GM23338 (cell line): ENCODE results near the gene PTPRB. TPM values are rescaled to one million over a fixed set of nuclear protein-coding genes. Genes with fewer than 3 reads are reported as not detected.

Experiments
- ATAC-seq: fragments of 200-7000 bp; cut with Tn5 transposase; 3 replicates; pipeline ENCODE4 v1.9.1; 2020
- DNase-seq: peaks from one replicate; pipeline ENCODE4 v3.0.0-alpha.2; 2015; ENCODE audit warnings: low spot score
- H2AFZ ChIP-seq: fragments of 200-600 bp; sonication (generic); 2 replicates; pipeline ENCODE4 v1.8.0; 2016; ENCODE audit warnings: antibody characterized with exemption, mild to moderate bottlenecking, moderate library complexity
- H3F3A ChIP-seq: fragments of 200-600 bp; sonication (generic); replicated peaks from 2 replicates; pipeline ENCODE4 v1.8.0; 2017; ENCODE audit warnings: antibody characterized with exemption, mixed run types, low read depth
- H3K27ac ChIP-seq: fragments of 200-600 bp; sonication (generic); 2 replicates; pipeline ENCODE4 v1.6.1; 2016; ENCODE audit warnings: low read depth
- H3K27me3 ChIP-seq: fragments of 200-600 bp; sonication (generic); 2 replicates; pipeline ENCODE4 v1.8.0; 2016; ENCODE audit warnings: mild to moderate bottlenecking, mixed run types, moderate library complexity; ENCODE audit not compliant: insufficient read depth
- H3K36me3 ChIP-seq: fragments of 200-600 bp; sonication (generic); 2 replicates; pipeline ENCODE4 v1.8.0; 2016; ENCODE audit warnings: mild to moderate bottlenecking; ENCODE audit not compliant: insufficient read depth
- H3K4me1 ChIP-seq: fragments of 200-600 bp; sonication (generic); 2 replicates; pipeline ENCODE4 v1.8.0; 2016; ENCODE audit warnings: mild to moderate bottlenecking, moderate library complexity; ENCODE audit not compliant: insufficient read depth
- H3K4me2 ChIP-seq: fragments of 200-600 bp; sonication (generic); 2 replicates; pipeline ENCODE4 v1.7.1; 2017; ENCODE audit warnings: mixed run types
- H3K4me3 ChIP-seq: fragments of 200-600 bp; sonication (generic); 2 replicates; pipeline ENCODE4 v1.6.1; 2016; ENCODE audit warnings: mixed run types
- H3K79me2 ChIP-seq: fragments of 200-600 bp; sonication (generic); replicated peaks from 2 replicates; pipeline ENCODE4 v1.8.0; 2017; ENCODE audit warnings: mild to moderate bottlenecking; ENCODE audit not compliant: insufficient read depth
- H3K9me2 ChIP-seq: fragments of 200-600 bp; sonication (generic); 2 replicates; pipeline ENCODE4 v1.8.0; 2017; ENCODE audit not compliant: insufficient read depth
- H4K20me1 ChIP-seq: fragments of 200-600 bp; sonication (generic); replicated peaks from 2 replicates; pipeline ENCODE4 v1.8.0; 2017; ENCODE audit warnings: mild to moderate bottlenecking; ENCODE audit not compliant: insufficient read depth
- H3K27ac Mint-ChIP-seq: 2 replicates; pipeline ENCODE4 v1.8.0; 2020; ENCODE audit warnings: inconsistent platforms, mild to moderate bottlenecking, moderate library complexity, mixed read lengths
- H3K27me3 Mint-ChIP-seq: 3 replicates; pipeline ENCODE4 v1.8.0; 2022; ENCODE audit warnings: low read depth, mild to moderate bottlenecking, moderate library complexity, mixed read lengths, inconsistent platforms; ENCODE audit not compliant: insufficient read depth, poor library complexity
- H3K36me3 Mint-ChIP-seq: 3 replicates; pipeline ENCODE4 v1.8.0; 2021; ENCODE audit warnings: low read depth, mild to moderate bottlenecking, inconsistent platforms, moderate library complexity, mixed read lengths
- H3K4me1 Mint-ChIP-seq: 3 replicates; pipeline ENCODE4 v1.8.0; 2020; ENCODE audit warnings: mild to moderate bottlenecking, inconsistent platforms, mixed read lengths
- H3K4me3 Mint-ChIP-seq: 3 replicates; pipeline ENCODE4 v1.8.0; 2021; ENCODE audit warnings: moderate library complexity, mild to moderate bottlenecking, inconsistent platforms, mixed read lengths
- H3K9me3 Mint-ChIP-seq: 3 replicates; pipeline ENCODE4 v1.8.0; 2020; ENCODE audit warnings: moderate library complexity, mild to moderate bottlenecking, inconsistent platforms, mixed read lengths
- CREB1 ChIP-seq: fragments of 250-450 bp; sonication (Bioruptor Pico); IDR thresholded peaks from 2 replicates; pipeline ENCODE4 v1.5.0; 2020; ENCODE audit warnings: low read depth, mild to moderate bottlenecking, moderate library complexity
- EZH2 ChIP-seq: fragments of 200-600 bp; sonication (generic); IDR thresholded peaks from one replicate; pipeline ENCODE4 v1.8.0; 2017; ENCODE audit warnings: antibody characterized with exemption, mild to moderate bottlenecking, low read depth; ENCODE audit not compliant: unreplicated experiment
- EZH2phosphoT487 ChIP-seq: fragments of 200-600 bp; sonication (generic); IDR thresholded peaks from one replicate; pipeline ENCODE4 v1.8.1; 2018; ENCODE audit warnings: antibody characterized with exemption; ENCODE audit not compliant: unreplicated experiment
- JUNB ChIP-seq: IDR thresholded peaks from one replicate; pipeline ENCODE4 v1.6.1; 2016; ENCODE audit warnings: antibody characterized with exemption; ENCODE audit not compliant: unreplicated experiment
- NANOG ChIP-seq: IDR thresholded peaks from 2 replicates; pipeline ENCODE4 v1.6.1; 2016; ENCODE audit warnings: antibody characterized with exemption, borderline replicate concordance
- POLR2AphosphoS5 ChIP-seq: IDR thresholded peaks from 2 replicates; pipeline ENCODE4 v1.6.1; 2016; ENCODE audit warnings: antibody characterized with exemption, low read depth
- STAT1 ChIP-seq: IDR thresholded peaks from one replicate; pipeline ENCODE4 v1.6.1; 2016; ENCODE audit warnings: antibody characterized with exemption; ENCODE audit not compliant: unreplicated experiment
- ZNF114 ChIP-seq: fragments of 250-450 bp; sonication (Bioruptor Pico); IDR thresholded peaks from 2 replicates; pipeline ENCODE4 v1.5.0; 2020; ENCODE audit warnings: mild to moderate bottlenecking, moderate library complexity
- ZNF331 ChIP-seq: fragments of 250-450 bp; sonication (Bioruptor Pico); IDR thresholded peaks from 2 replicates; pipeline ENCODE4 v1.5.0; 2020; ENCODE audit warnings: low read depth, mild to moderate bottlenecking, moderate library complexity
- polyA plus RNA-seq: library from polyadenylated mRNA; unstranded; fragments of >200 nt; fragmentation: Nextera tagmentation; extraction: Ambion mirVana; gene quantifications from 2 replicates; pipeline ENCODE4 v1.2.1, GENCODE V29; 2016
- total RNA-seq: library from RNA; depleted of rRNA; stranded (reverse); fragments of >200 nt; shearing (Covaris generic); gene quantifications from 2 replicates; pipeline ENCODE4 v1.2.3, GENCODE V29; 2014
- TF ChIP-seq, protein P1 (sequence below): fragments of 250-450 bp; sonication (Bioruptor Pico); IDR thresholded peaks from 2 replicates; pipeline ENCODE4 v1.5.0; 2020; ENCODE audit warnings: mild to moderate bottlenecking, moderate library complexity
- TF ChIP-seq, protein P2 (sequence below): IDR thresholded peaks from one replicate; pipeline ENCODE4 v1.6.1; 2018; ENCODE audit warnings: antibody characterized with exemption; ENCODE audit not compliant: unreplicated experiment
- TF ChIP-seq, protein P3 (sequence below): IDR thresholded peaks from 2 replicates; pipeline ENCODE4 v1.6.1; 2016; ENCODE audit warnings: antibody characterized with exemption

Gene PTPRB
- total and polyA plus RNA-seq, 2 experiments from 2014 or later: 0.13 to 1.7 TPM

DNA sequence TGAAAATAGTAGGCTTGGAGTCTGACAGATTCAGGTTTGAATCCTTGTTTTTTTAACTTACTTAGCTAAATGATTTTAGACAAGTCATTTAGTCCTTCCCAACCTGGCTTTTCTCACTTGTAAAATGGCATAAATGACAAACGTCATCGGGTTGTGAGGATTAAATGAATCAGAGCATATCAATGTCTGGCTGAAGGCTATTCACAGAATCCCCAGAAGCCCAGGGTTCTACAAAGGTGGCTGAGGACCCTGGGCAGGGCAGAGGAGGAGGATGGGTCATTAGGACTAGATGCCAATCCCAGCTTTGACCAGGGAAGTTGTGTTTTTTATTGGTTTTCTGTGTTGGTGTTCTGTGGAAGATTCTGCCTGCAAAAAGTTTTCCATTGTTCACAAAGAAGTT lies 7.6 kb upstream of the PTPRB start (continued):
- TF ChIP-seq, protein P1, sequence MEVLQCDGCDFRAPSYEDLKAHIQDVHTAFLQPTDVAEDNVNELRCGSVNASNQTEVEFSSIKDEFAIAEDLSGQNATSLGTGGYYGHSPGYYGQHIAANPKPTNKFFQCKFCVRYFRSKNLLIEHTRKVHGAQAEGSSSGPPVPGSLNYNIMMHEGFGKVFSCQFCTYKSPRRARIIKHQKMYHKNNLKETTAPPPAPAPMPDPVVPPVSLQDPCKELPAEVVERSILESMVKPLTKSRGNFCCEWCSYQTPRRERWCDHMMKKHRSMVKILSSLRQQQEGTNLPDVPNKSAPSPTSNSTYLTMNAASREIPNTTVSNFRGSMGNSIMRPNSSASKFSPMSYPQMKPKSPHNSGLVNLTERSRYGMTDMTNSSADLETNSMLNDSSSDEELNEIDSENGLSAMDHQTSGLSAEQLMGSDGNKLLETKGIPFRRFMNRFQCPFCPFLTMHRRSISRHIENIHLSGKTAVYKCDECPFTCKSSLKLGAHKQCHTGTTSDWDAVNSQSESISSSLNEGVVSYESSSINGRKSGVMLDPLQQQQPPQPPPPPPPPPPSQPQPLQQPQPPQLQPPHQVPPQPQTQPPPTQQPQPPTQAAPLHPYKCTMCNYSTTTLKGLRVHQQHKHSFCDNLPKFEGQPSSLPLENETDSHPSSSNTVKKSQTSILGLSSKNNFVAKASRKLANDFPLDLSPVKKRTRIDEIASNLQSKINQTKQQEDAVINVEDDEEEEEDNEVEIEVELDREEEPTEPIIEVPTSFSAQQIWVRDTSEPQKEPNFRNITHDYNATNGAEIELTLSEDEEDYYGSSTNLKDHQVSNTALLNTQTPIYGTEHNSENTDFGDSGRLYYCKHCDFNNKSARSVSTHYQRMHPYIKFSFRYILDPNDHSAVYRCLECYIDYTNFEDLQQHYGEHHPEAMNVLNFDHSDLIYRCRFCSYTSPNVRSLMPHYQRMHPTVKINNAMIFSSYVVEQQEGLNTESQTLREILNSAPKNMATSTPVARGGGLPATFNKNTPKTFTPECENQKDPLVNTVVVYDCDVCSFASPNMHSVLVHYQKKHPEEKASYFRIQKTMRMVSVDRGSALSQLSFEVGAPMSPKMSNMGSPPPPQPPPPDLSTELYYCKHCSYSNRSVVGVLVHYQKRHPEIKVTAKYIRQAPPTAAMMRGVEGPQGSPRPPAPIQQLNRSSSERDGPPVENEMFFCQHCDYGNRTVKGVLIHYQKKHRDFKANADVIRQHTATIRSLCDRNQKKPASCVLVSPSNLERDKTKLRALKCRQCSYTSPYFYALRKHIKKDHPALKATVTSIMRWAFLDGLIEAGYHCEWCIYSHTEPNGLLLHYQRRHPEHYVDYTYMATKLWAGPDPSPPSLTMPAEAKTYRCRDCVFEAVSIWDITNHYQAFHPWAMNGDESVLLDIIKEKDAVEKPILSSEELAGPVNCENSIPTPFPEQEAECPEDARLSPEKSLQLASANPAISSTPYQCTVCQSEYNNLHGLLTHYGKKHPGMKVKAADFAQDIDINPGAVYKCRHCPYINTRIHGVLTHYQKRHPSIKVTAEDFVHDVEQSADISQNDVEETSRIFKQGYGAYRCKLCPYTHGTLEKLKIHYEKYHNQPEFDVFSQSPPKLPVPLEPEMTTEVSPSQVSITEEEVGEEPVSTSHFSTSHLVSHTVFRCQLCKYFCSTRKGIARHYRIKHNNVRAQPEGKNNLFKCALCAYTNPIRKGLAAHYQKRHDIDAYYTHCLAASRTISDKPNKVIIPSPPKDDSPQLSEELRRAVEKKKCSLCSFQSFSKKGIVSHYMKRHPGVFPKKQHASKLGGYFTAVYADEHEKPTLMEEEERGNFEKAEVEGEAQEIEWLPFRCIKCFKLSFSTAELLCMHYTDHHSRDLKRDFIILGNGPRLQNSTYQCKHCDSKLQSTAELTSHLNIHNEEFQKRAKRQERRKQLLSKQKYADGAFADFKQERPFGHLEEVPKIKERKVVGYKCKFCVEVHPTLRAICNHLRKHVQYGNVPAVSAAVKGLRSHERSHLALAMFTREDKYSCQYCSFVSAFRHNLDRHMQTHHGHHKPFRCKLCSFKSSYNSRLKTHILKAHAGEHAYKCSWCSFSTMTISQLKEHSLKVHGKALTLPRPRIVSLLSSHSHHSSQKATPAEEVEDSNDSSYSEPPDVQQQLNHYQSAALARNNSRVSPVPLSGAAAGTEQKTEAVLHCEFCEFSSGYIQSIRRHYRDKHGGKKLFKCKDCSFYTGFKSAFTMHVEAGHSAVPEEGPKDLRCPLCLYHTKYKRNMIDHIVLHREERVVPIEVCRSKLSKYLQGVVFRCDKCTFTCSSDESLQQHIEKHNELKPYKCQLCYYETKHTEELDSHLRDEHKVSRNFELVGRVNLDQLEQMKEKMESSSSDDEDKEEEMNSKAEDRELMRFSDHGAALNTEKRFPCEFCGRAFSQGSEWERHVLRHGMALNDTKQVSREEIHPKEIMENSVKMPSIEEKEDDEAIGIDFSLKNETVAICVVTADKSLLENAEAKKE (CRISPR knock-in tag): no peak
- no peak for TF ChIP-seq CREB1 (CRISPR knock-in tag)
- no peak for TF ChIP-seq JUNB

DNA sequence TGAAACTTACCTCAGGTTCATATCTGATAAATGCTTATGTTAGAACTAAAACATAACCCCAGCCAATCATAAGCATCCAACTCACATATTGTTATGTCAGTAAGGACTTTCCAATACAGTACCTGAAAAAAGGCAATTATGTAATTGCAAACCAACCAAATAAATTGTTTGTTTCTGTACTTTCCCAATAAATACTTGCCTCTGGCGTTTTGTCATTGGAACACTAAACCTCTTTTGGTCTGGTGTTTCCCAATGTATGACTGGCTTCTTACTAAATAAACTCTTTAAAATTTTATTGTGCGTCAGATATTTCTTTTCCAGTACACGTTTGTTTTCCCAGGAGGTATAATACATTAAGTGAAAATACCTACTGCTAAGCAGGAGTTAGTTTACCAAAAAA lies 6.7 kb upstream of the PTPRB start:
- H3K27me3 Mint-ChIP-seq: no peaks in the 10 kb centered on the region
- no peaks in the 10 kb centered on the region for H3F3A ChIP-seq
- no peaks in the 10 kb centered on the region for H3K9me2 ChIP-seq
- no peaks in the 10 kb centered on the region for H4K20me1 ChIP-seq
- no peaks in the 10 kb centered on the region for H3K79me2 ChIP-seq
- no peak overlapping the region for H3K4me3 ChIP-seq
- no peaks in the 10 kb centered on the region for H3K36me3 Mint-ChIP-seq
- H3K9me3 Mint-ChIP-seq: no peaks in the 10 kb centered on the region
- H3K4me2 ChIP-seq: no peak overlapping the region
- peaks cover 13% of the 10 kb centered on the region; the same call in 2 of the 3 replicates for H3K4me1 Mint-ChIP-seq
- no peak overlapping the region for H3K4me3 Mint-ChIP-seq
- no peak overlapping the region for H3K27ac ChIP-seq
- no peaks in the 10 kb centered on the region for H3K36me3 ChIP-seq
- DNase-seq (no peak), ATAC-seq (no peak)
- H3K27me3 ChIP-seq: no peaks in the 10 kb centered on the region
- H2AFZ ChIP-seq: no peak overlapping the region
- peaks cover 6% of the 10 kb centered on the region for H3K4me1 ChIP-seq
- H3K27ac Mint-ChIP-seq: no peak overlapping the region
- TF ChIP-seq NANOG (no peak), ZNF114 (CRISPR knock-in tag) (no peak), JUNB (no peak), STAT1 (no peak), CREB1 (CRISPR knock-in tag) (no peak), POLR2AphosphoS5 (no peak), EZH2 (no peak), ZNF331 (CRISPR knock-in tag) (no peak), EZH2phosphoT487 (no peak)
- TF ChIP-seq, protein P2, sequence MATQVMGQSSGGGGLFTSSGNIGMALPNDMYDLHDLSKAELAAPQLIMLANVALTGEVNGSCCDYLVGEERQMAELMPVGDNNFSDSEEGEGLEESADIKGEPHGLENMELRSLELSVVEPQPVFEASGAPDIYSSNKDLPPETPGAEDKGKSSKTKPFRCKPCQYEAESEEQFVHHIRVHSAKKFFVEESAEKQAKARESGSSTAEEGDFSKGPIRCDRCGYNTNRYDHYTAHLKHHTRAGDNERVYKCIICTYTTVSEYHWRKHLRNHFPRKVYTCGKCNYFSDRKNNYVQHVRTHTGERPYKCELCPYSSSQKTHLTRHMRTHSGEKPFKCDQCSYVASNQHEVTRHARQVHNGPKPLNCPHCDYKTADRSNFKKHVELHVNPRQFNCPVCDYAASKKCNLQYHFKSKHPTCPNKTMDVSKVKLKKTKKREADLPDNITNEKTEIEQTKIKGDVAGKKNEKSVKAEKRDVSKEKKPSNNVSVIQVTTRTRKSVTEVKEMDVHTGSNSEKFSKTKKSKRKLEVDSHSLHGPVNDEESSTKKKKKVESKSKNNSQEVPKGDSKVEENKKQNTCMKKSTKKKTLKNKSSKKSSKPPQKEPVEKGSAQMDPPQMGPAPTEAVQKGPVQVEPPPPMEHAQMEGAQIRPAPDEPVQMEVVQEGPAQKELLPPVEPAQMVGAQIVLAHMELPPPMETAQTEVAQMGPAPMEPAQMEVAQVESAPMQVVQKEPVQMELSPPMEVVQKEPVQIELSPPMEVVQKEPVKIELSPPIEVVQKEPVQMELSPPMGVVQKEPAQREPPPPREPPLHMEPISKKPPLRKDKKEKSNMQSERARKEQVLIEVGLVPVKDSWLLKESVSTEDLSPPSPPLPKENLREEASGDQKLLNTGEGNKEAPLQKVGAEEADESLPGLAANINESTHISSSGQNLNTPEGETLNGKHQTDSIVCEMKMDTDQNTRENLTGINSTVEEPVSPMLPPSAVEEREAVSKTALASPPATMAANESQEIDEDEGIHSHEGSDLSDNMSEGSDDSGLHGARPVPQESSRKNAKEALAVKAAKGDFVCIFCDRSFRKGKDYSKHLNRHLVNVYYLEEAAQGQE: no peak
- TF ChIP-seq, protein P3, sequence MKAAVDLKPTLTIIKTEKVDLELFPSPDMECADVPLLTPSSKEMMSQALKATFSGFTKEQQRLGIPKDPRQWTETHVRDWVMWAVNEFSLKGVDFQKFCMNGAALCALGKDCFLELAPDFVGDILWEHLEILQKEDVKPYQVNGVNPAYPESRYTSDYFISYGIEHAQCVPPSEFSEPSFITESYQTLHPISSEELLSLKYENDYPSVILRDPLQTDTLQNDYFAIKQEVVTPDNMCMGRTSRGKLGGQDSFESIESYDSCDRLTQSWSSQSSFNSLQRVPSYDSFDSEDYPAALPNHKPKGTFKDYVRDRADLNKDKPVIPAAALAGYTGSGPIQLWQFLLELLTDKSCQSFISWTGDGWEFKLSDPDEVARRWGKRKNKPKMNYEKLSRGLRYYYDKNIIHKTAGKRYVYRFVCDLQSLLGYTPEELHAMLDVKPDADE: no peak
